ENCODE results near the gene TSPOAP1. TPM values are rescaled to one million over a fixed set of nuclear protein-coding genes. Genes with fewer than 3 reads are reported as not detected.
A peak's percentile ranks its signal among the peaks of the same experiment; 100 is the strongest.

TSPOAP1 gene
- total and polyA plus RNA-seq, 2 experiments from 2014 or later = 15.4 to 19.0 TPM

DNA sequence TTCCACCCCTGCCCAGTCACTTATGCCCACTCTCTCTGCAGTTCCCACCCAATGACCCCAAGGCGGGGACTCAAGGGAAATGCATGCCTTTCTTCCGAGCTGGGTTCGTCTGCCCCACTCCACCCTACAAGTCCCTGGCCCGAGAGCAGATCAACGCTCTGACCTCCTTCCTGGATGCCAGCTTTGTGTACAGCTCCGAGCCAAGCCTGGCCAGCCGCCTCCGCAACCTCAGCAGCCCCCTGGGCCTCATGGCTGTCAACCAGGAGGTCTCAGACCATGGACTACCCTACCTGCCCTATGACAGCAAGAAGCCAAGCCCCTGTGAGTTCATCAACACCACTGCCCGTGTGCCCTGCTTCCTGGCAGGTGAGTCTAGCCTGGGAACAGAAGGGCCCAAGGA lies 76.5 kb downstream of the TSPOAP1 start:
- DNase-seq (ENCODE audit: low spot score) = peak; percentile 2
- TF ChIP-seq EZH2phosphoT487 (IDR thresholded peaks at IDR 0.05; ENCODE audit: low read depth, severe bottlenecking, unreplicated experiment) (no peak), EZH2 (IDR thresholded peaks at IDR 0.05; ENCODE audit: borderline replicate concordance) (no peak)
- TF ChIP-seq, protein P1, sequence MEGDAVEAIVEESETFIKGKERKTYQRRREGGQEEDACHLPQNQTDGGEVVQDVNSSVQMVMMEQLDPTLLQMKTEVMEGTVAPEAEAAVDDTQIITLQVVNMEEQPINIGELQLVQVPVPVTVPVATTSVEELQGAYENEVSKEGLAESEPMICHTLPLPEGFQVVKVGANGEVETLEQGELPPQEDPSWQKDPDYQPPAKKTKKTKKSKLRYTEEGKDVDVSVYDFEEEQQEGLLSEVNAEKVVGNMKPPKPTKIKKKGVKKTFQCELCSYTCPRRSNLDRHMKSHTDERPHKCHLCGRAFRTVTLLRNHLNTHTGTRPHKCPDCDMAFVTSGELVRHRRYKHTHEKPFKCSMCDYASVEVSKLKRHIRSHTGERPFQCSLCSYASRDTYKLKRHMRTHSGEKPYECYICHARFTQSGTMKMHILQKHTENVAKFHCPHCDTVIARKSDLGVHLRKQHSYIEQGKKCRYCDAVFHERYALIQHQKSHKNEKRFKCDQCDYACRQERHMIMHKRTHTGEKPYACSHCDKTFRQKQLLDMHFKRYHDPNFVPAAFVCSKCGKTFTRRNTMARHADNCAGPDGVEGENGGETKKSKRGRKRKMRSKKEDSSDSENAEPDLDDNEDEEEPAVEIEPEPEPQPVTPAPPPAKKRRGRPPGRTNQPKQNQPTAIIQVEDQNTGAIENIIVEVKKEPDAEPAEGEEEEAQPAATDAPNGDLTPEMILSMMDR (IDR thresholded peaks at IDR 0.05; ENCODE audit: poor library complexity) = no peak
- no peaks in the 10 kb centered on the region for H3K9me3 ChIP-seq (ENCODE audit: low read depth)
- H3K27ac ChIP-seq = no peak overlapping the region
- peaks cover 7% of the 10 kb centered on the region for H3K4me1 ChIP-seq (ENCODE audit: insufficient read depth)
- no peaks in the 10 kb centered on the region for H3K9me2 ChIP-seq (replicated peaks; ENCODE audit: insufficient read depth)
- no peaks in the 10 kb centered on the region for H4K20me1 ChIP-seq (ENCODE audit: insufficient read depth, poor library complexity, severe bottlenecking)
- no peaks in the 10 kb centered on the region for H3K79me2 ChIP-seq
- peaks cover 58% of the 10 kb centered on the region for H3K27me3 ChIP-seq
- H3K4me3 ChIP-seq = no peak overlapping the region
- WGBS (ENCODE audit: low lambda C conversion rate, missing lambda C conversion rate) = 76% methylated on average over 9 of the region's 9 CpGs
- no peaks in the 10 kb centered on the region for H3K36me3 ChIP-seq (replicated peaks; ENCODE audit: insufficient read depth, low read depth)
- no peak overlapping the region for H2AFZ ChIP-seq
- no peak overlapping the region for H3K4me2 ChIP-seq

MicroRNA genes within 50 kb of the gene (microRNA counts, 767-probe panel; counts per million panel counts)
- microRNA hsa-miR-142-3p = not detected
- not detected for microRNA hsa-miR-142-5p

Small RNA genes lying within 50 kb of the gene (microRNA-seq; reads per million reads assigned to microRNA genes)
- not detected for gene MIR4736

Small RNA genes lying within 50 kb of the gene (small RNA-seq; reads per million reads assigned to genes)
- not detected for gene MIR4736

Other genes with a start within 250 kb of the TSPOAP1 start
- gene DYNLL2, start 245.4 kb downstream of the TSPOAP1 start, total RNA-seq = 19.0 and 23.2 TPM in 2 replicates
- gene DYNLL2, start 245.4 kb downstream of the TSPOAP1 start, polyA plus RNA-seq = 2.2 and 2.7 TPM in 2 replicates
- gene OR4D1, start 180.4 kb downstream of the TSPOAP1 start, total RNA-seq = not detected in 2 replicates
- not detected in 2 replicates for gene OR4D1, start 180.4 kb downstream of the TSPOAP1 start, polyA plus RNA-seq
- not detected in 2 replicates for gene OR4D2, start 161.8 kb downstream of the TSPOAP1 start, total RNA-seq
- not detected in 2 replicates for gene OR4D2, start 161.8 kb downstream of the TSPOAP1 start, polyA plus RNA-seq
- gene EPX, start 136.1 kb downstream of the TSPOAP1 start, total RNA-seq = not detected in 2 replicates
- not detected in 2 replicates for gene EPX, start 136.1 kb downstream of the TSPOAP1 start, polyA plus RNA-seq
- 10.5 and 14.2 TPM in 2 replicates for gene MKS1, start 109.5 kb downstream of the TSPOAP1 start, total RNA-seq
- 11.9 and 15.6 TPM in 2 replicates for gene MKS1, start 109.5 kb downstream of the TSPOAP1 start, polyA plus RNA-seq
- 0.24 and 1.0 TPM in 2 replicates for gene LPO, start 90.2 kb downstream of the TSPOAP1 start, total RNA-seq
- gene LPO, start 90.2 kb downstream of the TSPOAP1 start, polyA plus RNA-seq = 0.29 TPM in 1 of 2 replicates, not detected in the other
- gene MPO, start 47.9 kb downstream of the TSPOAP1 start, total RNA-seq = 0.13 TPM in 1 of 2 replicates, not detected in the other
- gene MPO, start 47.9 kb downstream of the TSPOAP1 start, polyA plus RNA-seq = not detected in 2 replicates
- gene SUPT4H1, start 23.4 kb upstream of the TSPOAP1 start, total RNA-seq = 54.5 and 62.1 TPM in 2 replicates
- gene SUPT4H1, start 23.4 kb upstream of the TSPOAP1 start, polyA plus RNA-seq = 91.3 and 108 TPM in 2 replicates
- gene RNF43, start 88.7 kb upstream of the TSPOAP1 start, total RNA-seq = 6.5 and 10.1 TPM in 2 replicates
- 7.9 and 12.4 TPM in 2 replicates for gene RNF43, start 88.7 kb upstream of the TSPOAP1 start, polyA plus RNA-seq
- 0.03 TPM in 1 of 2 replicates, not detected in the other for gene HSF5, start 159.6 kb upstream of the TSPOAP1 start, total RNA-seq
- not detected in 2 replicates for gene HSF5, start 159.6 kb upstream of the TSPOAP1 start, polyA plus RNA-seq
- gene MTMR4, start 185.8 kb upstream of the TSPOAP1 start, total RNA-seq = 38.2 and 47.8 TPM in 2 replicates
- gene MTMR4, start 185.8 kb upstream of the TSPOAP1 start, polyA plus RNA-seq = 25.2 and 27.3 TPM in 2 replicates

Data from hepatocyte (in vitro differentiated cells).